22Rv1 (cell line): ENCODE measurements around the gene XPNPEP1.

Source experiments
- H3K27ac ChIP-seq: fragments of 450-650 bp; 2 replicates; pipeline ENCODE4 v1.5.1; 2017
- ZFX ChIP-seq: fragments of 450-650 bp; IDR thresholded peaks from 2 replicates; pipeline ENCODE4 v1.6.1; 2017; ENCODE audit warnings: antibody characterized with exemption, borderline replicate concordance
- TF ChIP-seq, protein P1 (sequence below): fragments of 450-650 bp; IDR thresholded peaks from 2 replicates; pipeline ENCODE4 v1.5.1; 2017; ENCODE audit warnings: mild to moderate bottlenecking

XPNPEP1 gene

GRCh38 chr10:109892117-109892516 lies 31.2 kb downstream of the XPNPEP1 start:
- TF ChIP-seq, protein P1, sequence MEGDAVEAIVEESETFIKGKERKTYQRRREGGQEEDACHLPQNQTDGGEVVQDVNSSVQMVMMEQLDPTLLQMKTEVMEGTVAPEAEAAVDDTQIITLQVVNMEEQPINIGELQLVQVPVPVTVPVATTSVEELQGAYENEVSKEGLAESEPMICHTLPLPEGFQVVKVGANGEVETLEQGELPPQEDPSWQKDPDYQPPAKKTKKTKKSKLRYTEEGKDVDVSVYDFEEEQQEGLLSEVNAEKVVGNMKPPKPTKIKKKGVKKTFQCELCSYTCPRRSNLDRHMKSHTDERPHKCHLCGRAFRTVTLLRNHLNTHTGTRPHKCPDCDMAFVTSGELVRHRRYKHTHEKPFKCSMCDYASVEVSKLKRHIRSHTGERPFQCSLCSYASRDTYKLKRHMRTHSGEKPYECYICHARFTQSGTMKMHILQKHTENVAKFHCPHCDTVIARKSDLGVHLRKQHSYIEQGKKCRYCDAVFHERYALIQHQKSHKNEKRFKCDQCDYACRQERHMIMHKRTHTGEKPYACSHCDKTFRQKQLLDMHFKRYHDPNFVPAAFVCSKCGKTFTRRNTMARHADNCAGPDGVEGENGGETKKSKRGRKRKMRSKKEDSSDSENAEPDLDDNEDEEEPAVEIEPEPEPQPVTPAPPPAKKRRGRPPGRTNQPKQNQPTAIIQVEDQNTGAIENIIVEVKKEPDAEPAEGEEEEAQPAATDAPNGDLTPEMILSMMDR: no peak
- TF ChIP-seq ZFX: no peak
- H3K27ac ChIP-seq: no peak overlapping the region

- no peak for TF ChIP-seq ZFX
- H3K27ac ChIP-seq: no peak overlapping the region
These were observed 32.2 kb downstream of the XPNPEP1 start for GRCh38 chr10:109891105-109891504.

DNA sequence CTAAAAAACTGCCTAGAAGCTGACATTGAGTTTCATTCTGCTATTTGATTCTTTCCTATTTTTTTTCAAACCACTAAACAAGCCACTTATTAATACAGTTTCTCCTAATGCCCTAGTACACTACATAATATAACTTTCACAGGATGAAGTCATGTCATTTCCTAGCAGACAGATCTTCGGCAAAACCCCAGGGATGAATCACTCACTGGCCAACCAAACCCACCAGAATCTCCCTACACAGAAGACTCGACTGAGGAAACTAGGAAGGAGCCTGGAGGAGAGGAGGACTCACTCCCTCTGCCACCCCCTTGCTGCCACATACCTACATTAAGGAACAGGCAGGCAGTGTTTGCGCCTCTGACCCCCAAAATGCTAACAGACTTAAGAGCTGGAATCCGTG lies 33.4 kb downstream of the XPNPEP1 start:
- no peak overlapping the region for H3K27ac ChIP-seq
- TF ChIP-seq, protein P1: no peak
- TF ChIP-seq ZFX: no peak

DNA sequence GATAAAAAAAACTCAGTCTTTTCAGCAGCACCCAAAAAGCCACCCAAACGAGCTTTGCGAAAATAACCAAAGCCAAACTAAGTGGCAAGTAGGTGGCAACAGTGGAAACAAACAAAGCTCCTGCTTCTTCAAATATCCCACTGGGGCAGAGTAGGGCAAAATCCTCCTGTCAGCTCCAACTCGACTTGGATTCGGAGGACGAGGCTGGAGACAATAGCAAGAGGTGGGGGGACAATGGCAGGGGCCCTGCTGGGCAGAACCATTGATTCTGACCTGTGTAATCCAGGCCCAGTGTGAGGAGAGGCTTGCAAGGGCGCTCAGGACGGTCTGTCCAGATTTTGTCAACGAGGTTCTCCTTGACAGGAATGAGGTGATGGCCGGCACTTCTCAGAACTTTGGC lies 35.5 kb downstream of the XPNPEP1 start:
- no peak for TF ChIP-seq ZFX
- TF ChIP-seq, protein P1: no peak
- H3K27ac ChIP-seq: no peak overlapping the region

GRCh38 chr10:109887243-109887642 lies 36.1 kb downstream of the XPNPEP1 start:
- no peak overlapping the region for H3K27ac ChIP-seq
- TF ChIP-seq ZFX: no peak
- TF ChIP-seq, protein P1: no peak

GRCh38 chr10:109886781-109887140 lies 36.5 kb downstream of the XPNPEP1 start:
- no peak overlapping the region for H3K27ac ChIP-seq
- TF ChIP-seq, protein P1: no peak
- TF ChIP-seq ZFX: no peak

GRCh38 chr10:109886037-109886780 lies 37.1 kb downstream of the XPNPEP1 start:
- TF ChIP-seq, protein P1: no peak
- no peak for TF ChIP-seq ZFX
- no peak overlapping the region for H3K27ac ChIP-seq
